ENCODE measurements around the gene GSC.

DNA sequence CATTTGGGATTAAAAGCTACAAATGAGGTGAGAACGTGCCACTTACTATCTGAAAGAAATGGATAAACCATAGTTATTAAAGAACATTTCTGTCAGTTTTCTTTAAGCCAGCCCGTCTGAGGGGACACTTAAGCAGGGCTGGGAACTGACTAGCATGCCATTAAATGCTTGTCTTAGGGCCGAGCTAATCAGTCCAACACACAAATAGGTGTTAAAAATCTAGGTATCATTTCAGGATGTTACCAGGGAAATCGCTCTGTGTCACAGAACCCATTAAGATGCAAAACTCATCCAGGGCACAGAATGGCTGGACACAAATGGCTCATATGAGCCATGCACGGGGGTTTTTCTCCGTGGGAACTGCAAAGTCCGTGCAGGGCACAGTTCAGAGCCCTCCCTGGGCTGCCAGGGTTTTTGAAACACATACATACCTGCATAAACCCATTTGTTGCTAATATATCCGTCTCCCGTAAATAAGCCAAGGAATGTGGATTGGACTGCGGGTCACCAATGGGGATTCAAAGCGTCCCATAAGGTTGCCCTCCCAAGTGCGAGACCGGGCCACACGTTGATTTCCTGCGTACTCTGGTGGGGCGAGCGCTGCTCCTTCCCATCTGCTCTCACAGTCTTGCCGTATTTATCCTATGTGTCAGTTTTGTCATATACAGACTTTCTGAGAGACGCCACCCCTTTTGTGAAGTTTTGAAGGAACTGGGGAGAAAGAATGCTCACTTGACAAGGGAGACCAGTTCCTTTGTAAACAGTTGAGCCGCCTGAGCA lies 5.4 kb upstream of the GSC start:
- TF ChIP-seq EZH2phosphoT487 (IDR thresholded peaks at IDR 0.05) (peak; percentile 94), CTCF (IDR thresholded peaks at IDR 0.05) (no peak)

All from neural progenitor cell (in vitro differentiated cells).